Mesendoderm (in vitro differentiated cells): ENCODE results near the gene CACNA2D4.

Experiments
- DNase-seq: peaks from one replicate; pipeline ENCODE4 v3.0.0; 2013
- H2AK5ac ChIP-seq: 2 replicates; pipeline ENCODE4 v1.6.1; 2013; ENCODE audit warnings: low read length, inconsistent platforms
- H2BK120ac ChIP-seq: 2 replicates; pipeline ENCODE4 v1.6.1; 2013; ENCODE audit warnings: low read depth, mild to moderate bottlenecking, low read length, moderate library complexity, mixed read lengths
- H2BK15ac ChIP-seq: replicated peaks from 2 replicates; pipeline ENCODE4 v1.6.1; 2013; ENCODE audit warnings: low read depth, mild to moderate bottlenecking, moderate library complexity
- H2BK5ac ChIP-seq: 2 replicates; pipeline ENCODE4 v1.6.1; 2013; ENCODE audit warnings: low read length, inconsistent platforms
- H3K18ac ChIP-seq: 2 replicates; pipeline ENCODE4 v1.6.1; 2013; ENCODE audit warnings: mild to moderate bottlenecking, low read length, mixed read lengths
- H3K23ac ChIP-seq: one replicate; pipeline ENCODE4 v1.6.1; 2013; ENCODE audit warnings: low read length
- H3K27ac ChIP-seq: 2 replicates; pipeline ENCODE4 v1.5.1; 2013; ENCODE audit warnings: low read depth, mild to moderate bottlenecking, inconsistent platforms, low read length, moderate library complexity
- H3K27me3 ChIP-seq: 2 replicates; pipeline ENCODE4 v1.6.1; 2013; ENCODE audit warnings: low read length, control low read depth, mild to moderate bottlenecking, inconsistent platforms; ENCODE audit not compliant: insufficient read depth, poor library complexity
- H3K36me3 ChIP-seq: 2 replicates; pipeline ENCODE4 v1.6.1; 2013; ENCODE audit warnings: low read length, inconsistent platforms; ENCODE audit not compliant: control insufficient read depth, insufficient read depth
- H3K4ac ChIP-seq: one replicate; pipeline ENCODE4 v1.6.1; 2013; ENCODE audit warnings: low read depth, mild to moderate bottlenecking, low read length, moderate library complexity
- H3K4me1 ChIP-seq: 2 replicates; pipeline ENCODE4 v1.6.1; 2013; ENCODE audit warnings: low read depth, low read length, inconsistent platforms; ENCODE audit not compliant: control insufficient read depth
- H3K4me2 ChIP-seq: 2 replicates; pipeline ENCODE4 v1.6.1; 2013; ENCODE audit warnings: low read length
- H3K4me3 ChIP-seq: 2 replicates; pipeline ENCODE4 v1.5.1; 2013; ENCODE audit warnings: mild to moderate bottlenecking, low read length
- H3K56ac ChIP-seq: one replicate; pipeline ENCODE4 v1.6.1; 2013; ENCODE audit warnings: low read length
- H3K79me1 ChIP-seq: 2 replicates; pipeline ENCODE4 v1.6.1; 2013; ENCODE audit warnings: low read length, inconsistent platforms
- H3K79me2 ChIP-seq: 2 replicates; pipeline ENCODE4 v1.6.1; 2013; ENCODE audit warnings: mild to moderate bottlenecking, low read length; ENCODE audit not compliant: control insufficient read depth, insufficient read depth
- H3K9ac ChIP-seq: 2 replicates; pipeline ENCODE4 v1.6.1; 2013; ENCODE audit warnings: low read length, inconsistent platforms
- H4K5ac ChIP-seq: one replicate; pipeline ENCODE4 v1.6.1; 2013; ENCODE audit warnings: low read length
- H4K8ac ChIP-seq: one replicate; pipeline ENCODE4 v1.6.1; 2013; ENCODE audit warnings: low read depth, mild to moderate bottlenecking, control low read depth, low read length, moderate library complexity
- WGBS: extraction: QIAGEN DNeasy Blood & Tissue Kit; methylation state at CpG from one replicate; pipeline ENCODE4 v1.1.7; 2013; ENCODE audit warnings: low lambda C conversion rate, missing lambda C conversion rate; ENCODE audit not compliant: insufficient coverage; ENCODE audit errors: extremely low coverage; 5-methylcytosine and 5-hydroxymethylcytosine counted together

Gene CACNA2D4

GRCh38 chr12:1845427-1845826 lies 73.0 kb downstream of the CACNA2D4 start:
- H3K4me2 ChIP-seq: no peak overlapping the region
- DNase-seq: no peak

GRCh38 chr12:1844661-1845409 lies 73.6 kb downstream of the CACNA2D4 start:
- DNase-seq: no peak
- no CpG with 5 or more reads among the region's 12 CpGs for WGBS

More at GRCh38 chr12:1845427-1845826, 73.0 kb downstream of the CACNA2D4 start:
- no peaks in the 10 kb centered on the region for H3K4me1 ChIP-seq
- H3K27ac ChIP-seq: no peak overlapping the region
- H3K27me3 ChIP-seq: no peaks in the 10 kb centered on the region
- no peaks in the 10 kb centered on the region for H3K79me1 ChIP-seq
- H3K4me3 ChIP-seq: no peak overlapping the region
- no peak overlapping the region for H2BK5ac ChIP-seq
- H4K8ac ChIP-seq: no peak overlapping the region
- no peak overlapping the region for H2BK120ac ChIP-seq
- H3K4ac ChIP-seq: no peak overlapping the region
- H3K56ac ChIP-seq: no peak overlapping the region
- no peaks in the 10 kb centered on the region for H3K36me3 ChIP-seq
- no peak overlapping the region for H4K5ac ChIP-seq
- no peak overlapping the region for H3K18ac ChIP-seq
- no peaks in the 10 kb centered on the region for H3K79me2 ChIP-seq
- no peak overlapping the region for H3K23ac ChIP-seq
- no peak overlapping the region for H2AK5ac ChIP-seq
- no CpG with 5 or more reads among the region's 14 CpGs for WGBS
- H3K9ac ChIP-seq: no peak overlapping the region
- H2BK15ac ChIP-seq: no peak overlapping the region

GRCh38 chr12:1844223-1844622 lies 74.2 kb downstream of the CACNA2D4 start:
- no peak overlapping the region for H2BK15ac ChIP-seq
- H2BK120ac ChIP-seq: no peak overlapping the region
- no peak overlapping the region for H3K56ac ChIP-seq
- DNase-seq: no peak
- H4K8ac ChIP-seq: no peak overlapping the region
- no peaks in the 10 kb centered on the region for H3K79me2 ChIP-seq
- H3K27me3 ChIP-seq: no peaks in the 10 kb centered on the region
- H3K36me3 ChIP-seq: no peaks in the 10 kb centered on the region
- H3K4me3 ChIP-seq: no peak overlapping the region
- H3K4ac ChIP-seq: no peak overlapping the region
- H3K4me2 ChIP-seq: no peak overlapping the region
- no peak overlapping the region for H2AK5ac ChIP-seq
- no peaks in the 10 kb centered on the region for H3K4me1 ChIP-seq
- H2BK5ac ChIP-seq: no peak overlapping the region
- H3K23ac ChIP-seq: no peak overlapping the region
- no CpG with 5 or more reads among the region's 10 CpGs for WGBS
- H4K5ac ChIP-seq: no peak overlapping the region
- no peak overlapping the region for H3K9ac ChIP-seq
- no peak overlapping the region for H3K27ac ChIP-seq
- H3K18ac ChIP-seq: no peak overlapping the region
- no peaks in the 10 kb centered on the region for H3K79me1 ChIP-seq

More at GRCh38 chr12:1844661-1845409, 73.6 kb downstream of the CACNA2D4 start:
- no peak overlapping the region for H2BK5ac ChIP-seq
- no peak overlapping the region for H4K8ac ChIP-seq
- H3K56ac ChIP-seq: no peak overlapping the region
- H3K4me3 ChIP-seq: no peak overlapping the region
- H3K27me3 ChIP-seq: no peaks in the 10 kb centered on the region
- H3K79me1 ChIP-seq: no peaks in the 10 kb centered on the region
- no peak overlapping the region for H2AK5ac ChIP-seq
- H2BK15ac ChIP-seq: no peak overlapping the region
- no peak overlapping the region for H3K4me2 ChIP-seq
- H3K23ac ChIP-seq: no peak overlapping the region
- H3K4ac ChIP-seq: no peak overlapping the region
- no peak overlapping the region for H3K9ac ChIP-seq
- H3K4me1 ChIP-seq: no peaks in the 10 kb centered on the region
- no peak overlapping the region for H3K27ac ChIP-seq
- H3K18ac ChIP-seq: no peak overlapping the region
- H3K79me2 ChIP-seq: no peaks in the 10 kb centered on the region
- H2BK120ac ChIP-seq: no peak overlapping the region
- H3K36me3 ChIP-seq: no peaks in the 10 kb centered on the region
- H4K5ac ChIP-seq: no peak overlapping the region

- Histone ChIP-seq H2BK5ac (no peak overlapping the region), H3K4me1 (no peaks in the 10 kb centered on the region), H3K79me1 (no peaks in the 10 kb centered on the region), H3K9ac (no peak overlapping the region), H3K27ac (no peak overlapping the region), H3K4me3 (no peak overlapping the region), H3K4me2 (no peak overlapping the region), H3K56ac (no peak overlapping the region), H4K5ac (no peak overlapping the region), H2BK15ac (no peak overlapping the region), H3K23ac (no peak overlapping the region), H4K8ac (no peak overlapping the region), H3K27me3 (no peaks in the 10 kb centered on the region), H2AK5ac (no peak overlapping the region), H2BK120ac (no peak overlapping the region), H3K18ac (no peak overlapping the region), H3K79me2 (no peaks in the 10 kb centered on the region), H3K4ac (no peak overlapping the region), H3K36me3 (no peaks in the 10 kb centered on the region)
- no peak for DNase-seq
- no CpG with 5 or more reads among the region's 3 CpGs for WGBS
These were observed 74.8 kb downstream of the CACNA2D4 start for GRCh38 chr12:1843641-1844005.

GRCh38 chr12:1842905-1843640 lies 75.4 kb downstream of the CACNA2D4 start:
- Histone ChIP-seq H2BK5ac (no peak overlapping the region), H2AK5ac (no peak overlapping the region), H2BK15ac (no peak overlapping the region), H3K4me1 (no peaks in the 10 kb centered on the region), H4K5ac (no peak overlapping the region), H3K79me1 (no peaks in the 10 kb centered on the region), H3K18ac (no peak overlapping the region), H3K36me3 (no peaks in the 10 kb centered on the region), H3K27me3 (no peaks in the 10 kb centered on the region), H4K8ac (no peak overlapping the region), H3K4ac (no peak overlapping the region), H3K79me2 (no peaks in the 10 kb centered on the region), H3K9ac (no peak overlapping the region), H3K4me2 (no peak overlapping the region), H3K23ac (no peak overlapping the region), H3K4me3 (no peak overlapping the region), H3K27ac (no peak overlapping the region), H3K56ac (no peak overlapping the region), H2BK120ac (no peak overlapping the region)
- WGBS: no CpG with 5 or more reads among the region's 16 CpGs
- DNase-seq: no peak
